ENCODE results near the gene ERAL1. TPM values are rescaled to one million over a fixed set of nuclear protein-coding genes. Genes with fewer than 3 reads are reported as not detected.
A peak's percentile ranks its signal among the peaks of the same experiment; 100 is the strongest.
"Not testable (repeated sequence)": the region's sequence is repeated elsewhere in the genome, so short reads cannot be mapped to it uniquely, and the experiment has no call there.

ERAL1 gene
- total and polyA plus RNA-seq, 2 donors (not counting 1 experiment from before 2014, with no cell fraction given) = 25.4 to 39.0 TPM

DNA sequence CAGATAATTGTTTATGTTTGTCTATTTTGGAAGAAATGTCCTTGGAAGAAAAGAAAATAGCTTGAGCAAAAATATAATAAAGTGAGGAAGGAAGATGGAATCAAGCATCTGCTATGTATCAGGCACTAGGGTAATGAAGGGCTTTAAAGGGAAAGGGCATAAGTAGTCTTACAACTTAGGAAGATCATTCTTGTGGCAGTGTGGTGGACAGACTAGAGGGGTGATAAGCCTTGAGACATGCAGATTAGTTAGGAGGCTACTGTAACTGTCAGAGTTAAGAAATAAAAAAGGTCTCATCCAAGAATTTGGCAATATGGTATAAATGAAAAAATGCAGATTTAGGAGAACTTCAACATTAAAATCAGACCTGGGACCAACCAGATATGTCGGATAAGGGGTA lies 27.1 kb upstream of the ERAL1 start:
- H3K9me3 ChIP-seq (ENCODE audit: control insufficient read depth, insufficient read depth, low read depth, low read length) = no peaks in the 10 kb centered on the region
- no peaks in the 10 kb centered on the region for H3K36me3 ChIP-seq (ENCODE audit: control insufficient read depth, insufficient read depth, low read length)
- H3K79me2 ChIP-seq (ENCODE audit: control insufficient read depth, insufficient read depth, low read length) = no peaks in the 10 kb centered on the region
- TF ChIP-seq, protein P1, sequence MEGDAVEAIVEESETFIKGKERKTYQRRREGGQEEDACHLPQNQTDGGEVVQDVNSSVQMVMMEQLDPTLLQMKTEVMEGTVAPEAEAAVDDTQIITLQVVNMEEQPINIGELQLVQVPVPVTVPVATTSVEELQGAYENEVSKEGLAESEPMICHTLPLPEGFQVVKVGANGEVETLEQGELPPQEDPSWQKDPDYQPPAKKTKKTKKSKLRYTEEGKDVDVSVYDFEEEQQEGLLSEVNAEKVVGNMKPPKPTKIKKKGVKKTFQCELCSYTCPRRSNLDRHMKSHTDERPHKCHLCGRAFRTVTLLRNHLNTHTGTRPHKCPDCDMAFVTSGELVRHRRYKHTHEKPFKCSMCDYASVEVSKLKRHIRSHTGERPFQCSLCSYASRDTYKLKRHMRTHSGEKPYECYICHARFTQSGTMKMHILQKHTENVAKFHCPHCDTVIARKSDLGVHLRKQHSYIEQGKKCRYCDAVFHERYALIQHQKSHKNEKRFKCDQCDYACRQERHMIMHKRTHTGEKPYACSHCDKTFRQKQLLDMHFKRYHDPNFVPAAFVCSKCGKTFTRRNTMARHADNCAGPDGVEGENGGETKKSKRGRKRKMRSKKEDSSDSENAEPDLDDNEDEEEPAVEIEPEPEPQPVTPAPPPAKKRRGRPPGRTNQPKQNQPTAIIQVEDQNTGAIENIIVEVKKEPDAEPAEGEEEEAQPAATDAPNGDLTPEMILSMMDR (conservative IDR thresholded peaks at IDR 0.05 in 1 of 2, IDR thresholded peaks at IDR 0.05 in 1 of 2; ENCODE audit: low read depth in 1 of 2, low read length in 2 of 2) = no peak
- no peak for TF ChIP-seq EZH2 (IDR thresholded peaks at IDR 0.05; ENCODE audit: low read length, missing control alignments)
- H3K4me3 ChIP-seq (replicated peaks in 1 of 4; ENCODE audit: control extremely low read depth in 1 of 4, insufficient read depth in 1 of 4, low read depth in 3 of 4, low read length in 4 of 4) = no peak overlapping the region
- no peaks in the 10 kb centered on the region for H3K4me1 ChIP-seq (ENCODE audit: control insufficient read depth, extremely low read depth, insufficient read depth, low read length)
- no peak overlapping the region for H2AFZ ChIP-seq (ENCODE audit: low read length)
- H3K27me3 ChIP-seq (ENCODE audit: control insufficient read depth, insufficient read depth, low read length) = no peaks in the 10 kb centered on the region
- no peaks in the 10 kb centered on the region for H4K20me1 ChIP-seq (ENCODE audit: control insufficient read depth, extremely low read depth, insufficient read depth, low read length)
- DNase-seq (ENCODE audit: low read depth in 2 of 2) = no peak
- no peak overlapping the region for H3K9ac ChIP-seq (ENCODE audit: insufficient read depth, low read length)
- no peak overlapping the region for H3K27ac ChIP-seq (ENCODE audit: insufficient read depth, low read length)
- H3K4me2 ChIP-seq (ENCODE audit: extremely low read depth, insufficient read depth, low read length) = no peak overlapping the region

DNA sequence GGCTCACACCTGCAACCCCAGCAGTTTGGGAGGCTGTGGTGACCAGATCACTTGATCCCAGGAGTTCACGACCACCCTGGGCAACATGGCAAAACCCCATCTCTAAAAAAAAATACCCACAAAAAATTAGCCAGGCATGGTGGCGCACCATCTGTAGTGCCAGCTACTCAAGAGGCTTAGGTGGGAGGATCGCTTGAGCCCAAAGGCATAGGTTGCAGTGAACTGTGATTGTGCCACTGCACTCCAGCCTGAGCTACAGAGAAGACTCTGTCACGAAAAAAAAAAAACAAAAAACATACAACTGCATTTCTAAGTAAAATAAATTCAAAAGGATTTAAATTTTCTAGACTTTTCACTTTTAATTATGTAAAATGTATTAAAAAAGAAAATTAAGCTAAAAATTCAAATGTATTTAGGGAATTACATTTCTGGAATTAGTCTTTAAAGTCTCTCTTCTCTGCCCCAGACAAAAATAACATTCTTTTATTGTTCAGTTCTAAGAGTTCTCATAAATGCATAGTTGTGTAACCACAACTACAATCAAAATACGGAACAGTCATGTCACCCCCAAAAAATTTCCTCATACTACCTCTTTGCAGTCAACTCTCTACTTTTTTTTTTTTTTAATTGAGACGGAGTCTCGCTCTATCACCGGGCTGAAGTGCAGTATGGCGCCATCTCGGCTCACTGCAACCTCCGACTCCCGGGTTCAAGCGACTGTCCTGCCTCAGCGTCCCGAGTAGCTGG lies 26.3 kb upstream of the ERAL1 start:
- Histone ChIP-seq H3K27ac (ENCODE audit: insufficient read depth, low read length) (no peak overlapping the region), H3K9ac (ENCODE audit: insufficient read depth, low read length) (no peak overlapping the region), H4K20me1 (ENCODE audit: control insufficient read depth, extremely low read depth, insufficient read depth, low read length) (no peaks in the 10 kb centered on the region), H3K9me3 (ENCODE audit: control insufficient read depth, insufficient read depth, low read depth, low read length) (no peaks in the 10 kb centered on the region), H3K4me3 (replicated peaks in 1 of 4; ENCODE audit: control extremely low read depth in 1 of 4, insufficient read depth in 1 of 4, low read depth in 3 of 4, low read length in 4 of 4) (no peak overlapping the region), H3K79me2 (ENCODE audit: control insufficient read depth, insufficient read depth, low read length) (no peaks in the 10 kb centered on the region), H3K4me2 (ENCODE audit: extremely low read depth, insufficient read depth, low read length) (no peak overlapping the region), H3K4me1 (ENCODE audit: control insufficient read depth, extremely low read depth, insufficient read depth, low read length) (no peaks in the 10 kb centered on the region), H2AFZ (ENCODE audit: low read length) (no peak overlapping the region), H3K36me3 (ENCODE audit: control insufficient read depth, insufficient read depth, low read length) (no peaks in the 10 kb centered on the region), H3K27me3 (ENCODE audit: control insufficient read depth, insufficient read depth, low read length) (no peaks in the 10 kb centered on the region)
- DNase-seq (ENCODE audit: low read depth in 2 of 2) = peak in 1 of 2 donors; percentile 77
- no peak for TF ChIP-seq EZH2 (IDR thresholded peaks at IDR 0.05; ENCODE audit: low read length, missing control alignments)
- TF ChIP-seq, protein P1 (conservative IDR thresholded peaks at IDR 0.05 in 1 of 2, IDR thresholded peaks at IDR 0.05 in 1 of 2; ENCODE audit: low read depth in 1 of 2, low read length in 2 of 2) = no peak

DNA sequence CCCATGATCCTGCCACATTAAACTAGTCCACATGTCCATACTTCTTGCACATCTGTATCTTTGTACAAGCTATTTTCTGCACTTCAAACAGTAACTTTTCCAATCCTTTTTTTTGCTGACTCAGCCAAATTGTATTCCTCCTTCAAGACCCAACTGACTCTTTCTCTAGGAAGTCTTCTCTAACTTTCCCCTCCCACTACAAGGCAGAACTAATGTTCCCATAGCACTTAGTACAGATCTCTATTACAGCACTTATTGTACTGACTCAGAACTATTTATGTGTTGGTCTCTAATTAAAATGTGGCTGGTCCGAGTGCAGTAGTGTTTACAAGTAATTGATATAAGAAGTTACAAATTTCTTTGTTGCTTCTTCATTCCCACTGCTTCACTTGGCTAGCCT lies 20.4 kb upstream of the ERAL1 start:
- Histone ChIP-seq H3K4me2 (ENCODE audit: extremely low read depth, insufficient read depth, low read length) (no peak overlapping the region), H3K9ac (ENCODE audit: insufficient read depth, low read length) (no peak overlapping the region), H3K27me3 (ENCODE audit: control insufficient read depth, insufficient read depth, low read length) (no peaks in the 10 kb centered on the region), H2AFZ (ENCODE audit: low read length) (no peak overlapping the region), H3K9me3 (ENCODE audit: control insufficient read depth, insufficient read depth, low read depth, low read length) (no peaks in the 10 kb centered on the region), H3K27ac (ENCODE audit: insufficient read depth, low read length) (no peak overlapping the region), H3K4me3 (replicated peaks in 1 of 4; ENCODE audit: control extremely low read depth in 1 of 4, insufficient read depth in 1 of 4, low read depth in 3 of 4, low read length in 4 of 4) (no peak overlapping the region), H4K20me1 (ENCODE audit: control insufficient read depth, extremely low read depth, insufficient read depth, low read length) (no peaks in the 10 kb centered on the region), H3K36me3 (ENCODE audit: control insufficient read depth, insufficient read depth, low read length) (no peaks in the 10 kb centered on the region), H3K79me2 (ENCODE audit: control insufficient read depth, insufficient read depth, low read length) (peaks cover 20% of the 10 kb centered on the region), H3K4me1 (ENCODE audit: control insufficient read depth, extremely low read depth, insufficient read depth, low read length) (no peaks in the 10 kb centered on the region)
- no peak for TF ChIP-seq EZH2 (IDR thresholded peaks at IDR 0.05; ENCODE audit: low read length, missing control alignments)
- TF ChIP-seq, protein P1 (conservative IDR thresholded peaks at IDR 0.05 in 1 of 2, IDR thresholded peaks at IDR 0.05 in 1 of 2; ENCODE audit: low read depth in 1 of 2, low read length in 2 of 2) = no peak
- no peak for DNase-seq (ENCODE audit: low read depth in 2 of 2)

DNA sequence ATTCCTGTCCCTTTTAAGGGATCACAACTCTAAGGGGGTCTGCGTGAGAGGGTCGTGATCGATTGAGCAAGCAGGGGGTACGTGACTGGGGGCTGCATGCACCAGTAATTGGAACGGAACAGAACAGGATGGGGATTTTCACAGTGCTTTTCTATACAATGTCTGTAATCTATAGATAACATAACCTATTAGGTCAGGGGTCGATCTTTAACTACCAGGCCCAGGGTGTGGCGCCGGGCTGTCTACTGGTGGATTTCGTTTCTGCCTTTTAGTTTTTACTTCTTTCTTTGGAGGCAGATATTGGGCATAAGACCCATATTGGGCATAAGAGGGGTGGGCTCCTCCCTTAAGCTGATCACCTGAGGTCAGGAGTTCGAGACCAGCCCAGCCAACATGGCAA lies 18.3 kb upstream of the ERAL1 start:
- not testable (repeated sequence) for H3K27ac ChIP-seq (ENCODE audit: insufficient read depth, low read length); H3K36me3 ChIP-seq (ENCODE audit: control insufficient read depth, insufficient read depth, low read length); H2AFZ ChIP-seq (ENCODE audit: low read length); H3K9me3 ChIP-seq (ENCODE audit: control insufficient read depth, insufficient read depth, low read depth, low read length); H3K27me3 ChIP-seq (ENCODE audit: control insufficient read depth, insufficient read depth, low read length); DNase-seq (ENCODE audit: low read depth in 2 of 2); H3K4me2 ChIP-seq (ENCODE audit: extremely low read depth, insufficient read depth, low read length); H3K4me1 ChIP-seq (ENCODE audit: control insufficient read depth, extremely low read depth, insufficient read depth, low read length); H4K20me1 ChIP-seq (ENCODE audit: control insufficient read depth, extremely low read depth, insufficient read depth, low read length); H3K4me3 ChIP-seq (replicated peaks in 1 of 4; ENCODE audit: control extremely low read depth in 1 of 4, insufficient read depth in 1 of 4, low read depth in 3 of 4, low read length in 4 of 4); H3K9ac ChIP-seq (ENCODE audit: insufficient read depth, low read length)
- peaks cover 32% of the 10 kb centered on the region for H3K79me2 ChIP-seq (ENCODE audit: control insufficient read depth, insufficient read depth, low read length)

Measured in fibroblast of lung (primary cell).